Aorta (tissue), 5 donors: Measurements from ENCODE around the gene MAGEA11. TPM values are rescaled to one million over a fixed set of nuclear protein-coding genes. Genes with fewer than 3 reads are reported as not detected.
"Not testable (repeated sequence)": the region's sequence is repeated elsewhere in the genome, so short reads cannot be mapped to it uniquely, and the experiment has no call there.

Experiments used
- ATAC-seq: fragments of 200-7000 bp; cut with Tn5 transposase; one replicate; pipeline ENCODE4 v1.9.1; 2022; ENCODE audit warnings: moderate library complexity; ENCODE audit not compliant: low FRiP score
- DNase-seq, 2 donors: peaks; one replicate each; pipeline ENCODE4 v3.0.0-alpha.2; 2020
- H3K27ac ChIP-seq, 2 donors: one replicate each; pipeline ENCODE4 v1.5.1; 2013; ENCODE audit warnings: low read length in 2 of 2, mild to moderate bottlenecking in 2 of 2, moderate library complexity in 2 of 2, control low read depth in 1 of 2, inconsistent platforms in 1 of 2, low read depth in 1 of 2
- H3K27me3 ChIP-seq, 2 donors: one replicate each; pipeline ENCODE4 v1.6.1; 2013; ENCODE audit warnings: control low read depth in 1 of 2, low read length in 1 of 2, mild to moderate bottlenecking in 1 of 2, moderate library complexity in 1 of 2; ENCODE audit not compliant: insufficient read depth in 2 of 2, control insufficient read depth in 1 of 2
- H3K36me3 ChIP-seq, 2 donors: one replicate each; pipeline ENCODE4 v1.6.1; 2013; ENCODE audit warnings: control low read depth in 1 of 2, low read length in 1 of 2, mild to moderate bottlenecking in 1 of 2; ENCODE audit not compliant: insufficient read depth in 2 of 2, control insufficient read depth in 1 of 2
- H3K4me1 ChIP-seq, 2 donors: one replicate each; pipeline ENCODE4 v1.6.1; 2013; ENCODE audit warnings: low read length in 2 of 2, control low read depth in 1 of 2, mild to moderate bottlenecking in 1 of 2, moderate library complexity in 1 of 2; ENCODE audit not compliant: insufficient read depth in 2 of 2, control insufficient read depth in 1 of 2
- H3K4me3 ChIP-seq, 2 donors: one replicate each; pipeline ENCODE4 v1.5.1; 2013; ENCODE audit warnings: low read length in 2 of 2, control low read depth in 1 of 2, mild to moderate bottlenecking in 1 of 2
- H3K9me3 ChIP-seq: one replicate; pipeline ENCODE4 v1.6.1; 2013; ENCODE audit warnings: mild to moderate bottlenecking, low read length; ENCODE audit not compliant: control insufficient read depth
- WGBS, 2 donors: extraction: QIAGEN DNeasy Blood & Tissue Kit; methylation state at CpG; one replicate each; pipeline ENCODE4 v1.1.7; 2013; 5-methylcytosine and 5-hydroxymethylcytosine counted together
- intact Hi-C, 2 donors: fragments of 100-400 bp; cut with DNase I; formaldehyde crosslinking; loops; one replicate each; pipeline versions ENCODE4 v1.14.2 to v1.15.0; 2022
- long read RNA-seq, 2 donors: library from polyadenylated mRNA; unstranded; transcript quantifications; one replicate each; pipeline ENCODE4 v2.0.0, GENCODE V29; 2020 to 2021
- polyA plus RNA-seq, 2 donors: library from polyadenylated mRNA; stranded (reverse); fragments of 200-250 nt; gene quantifications; one replicate each; pipeline ENCODE4 v1.2.3, GENCODE V29; 2013
- total RNA-seq, 2 donors: library from RNA; stranded (reverse); fragmentation: NEBNext Ultra II Directional; extraction: Animal tissue kit (Norgen Biotek cat#: 25700); gene quantifications; one replicate each; pipeline ENCODE4 v1.2.1, GENCODE V29; 2021
- donor health status: healthy with polysubstance abuse.
- donor health status: Bipolar disorder and iron deficiency.
- donor health status: DM: no; HTN: no; CAD: no.
- donor health status: DM: no; HTN: no; CAD: no.
- donor health status: DM: yes; HTN: yes; CAD: no.

Gene MAGEA11, protein sequence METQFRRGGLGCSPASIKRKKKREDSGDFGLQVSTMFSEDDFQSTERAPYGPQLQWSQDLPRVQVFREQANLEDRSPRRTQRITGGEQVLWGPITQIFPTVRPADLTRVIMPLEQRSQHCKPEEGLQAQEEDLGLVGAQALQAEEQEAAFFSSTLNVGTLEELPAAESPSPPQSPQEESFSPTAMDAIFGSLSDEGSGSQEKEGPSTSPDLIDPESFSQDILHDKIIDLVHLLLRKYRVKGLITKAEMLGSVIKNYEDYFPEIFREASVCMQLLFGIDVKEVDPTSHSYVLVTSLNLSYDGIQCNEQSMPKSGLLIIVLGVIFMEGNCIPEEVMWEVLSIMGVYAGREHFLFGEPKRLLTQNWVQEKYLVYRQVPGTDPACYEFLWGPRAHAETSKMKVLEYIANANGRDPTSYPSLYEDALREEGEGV
- total RNA-seq: not detected
- not detected for polyA plus RNA-seq
- long read RNA-seq, donor 1: 0 reads
- long read RNA-seq, donor 2: 0 reads

DNA sequence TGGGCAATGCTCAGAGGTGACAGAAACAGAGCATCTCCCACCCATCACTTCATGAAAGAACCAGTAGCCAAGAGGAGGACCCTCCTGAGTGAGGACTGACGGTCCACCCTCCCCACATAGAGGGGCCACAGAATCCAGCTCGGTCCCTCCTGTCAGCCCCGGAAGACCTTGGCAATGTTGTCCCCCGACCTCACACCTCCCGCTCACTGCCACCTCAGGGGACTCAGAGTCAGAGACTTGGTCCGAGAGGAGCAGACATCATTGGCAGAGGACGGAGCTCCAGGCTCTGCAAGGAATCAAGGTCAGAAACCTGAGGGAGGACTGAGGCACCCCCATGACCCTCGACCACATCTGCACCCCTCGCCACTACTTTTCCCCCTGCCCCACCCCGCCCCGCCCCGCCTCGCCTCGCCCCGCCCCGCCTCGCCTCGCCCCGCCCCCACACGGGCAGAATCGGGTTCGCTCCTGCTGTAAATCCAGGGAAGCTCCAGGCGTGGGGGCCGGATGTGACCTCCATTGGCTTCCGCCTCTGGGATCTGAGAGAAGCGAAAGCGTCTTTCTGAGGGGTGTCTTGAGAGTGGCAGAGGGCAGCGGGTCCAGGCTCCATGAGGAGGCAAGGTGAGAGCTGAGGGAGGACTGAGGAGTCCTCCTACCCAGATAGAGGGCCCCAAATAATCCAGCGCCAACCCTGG is at the start of gene MAGEA11:
Gene MAGEA11 (plus strand): TSS at position 516 of the 692 bp plus-strand sequence. CDS start 1,100 bp downstream, outside the sequence.
- ATAC-seq: no peak
- no peaks in the 10 kb centered on the region for H3K27me3 ChIP-seq

DNA sequence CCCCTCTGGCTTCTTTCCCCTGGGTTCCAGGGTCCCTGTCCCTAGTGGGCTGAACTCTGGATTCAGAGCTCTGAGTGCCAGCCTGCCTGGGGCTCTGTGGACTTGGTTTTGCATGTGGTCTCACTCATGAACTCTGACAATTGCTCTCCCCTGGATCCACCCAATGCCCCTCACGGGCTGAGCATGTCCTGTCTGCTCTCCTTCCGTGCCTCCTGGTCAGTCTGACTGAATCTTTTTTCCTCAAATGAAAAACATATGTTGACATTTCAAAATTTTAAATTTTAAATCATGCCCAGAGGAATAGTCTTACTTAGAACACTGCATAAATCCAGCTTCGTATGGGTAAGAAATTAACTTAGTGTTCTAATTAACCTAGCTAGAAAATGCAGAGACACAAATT is 36.8 kb upstream of the MAGEA11 start:
- ATAC-seq, H3K27me3 ChIP-seq, H3K4me3 ChIP-seq, H3K36me3 ChIP-seq, H3K27ac ChIP-seq, DNase-seq, intact Hi-C loops, H3K9me3 ChIP-seq, H3K4me1 ChIP-seq: not testable (repeated sequence)
- no CpG with 5 or more reads among the region's 3 CpGs for WGBS, 2 donors

More for the DNA sequence above, at the start of gene MAGEA11:
- no peak for DNase-seq
- Histone ChIP-seq H3K27ac (no peak within 1 kb of the TSS), H3K9me3 (no peaks in the 10 kb centered on the region), H3K4me3 (no peak within 1 kb of the TSS), H3K36me3 (no peaks in the 10 kb centered on the region), H3K4me1 (no peaks in the 10 kb centered on the region)
- 76 to 93% methylated on average over 24 to 28 of the region's 29 CpGs for WGBS, 2 donors
- intact Hi-C loops: no loop called here

DNA sequence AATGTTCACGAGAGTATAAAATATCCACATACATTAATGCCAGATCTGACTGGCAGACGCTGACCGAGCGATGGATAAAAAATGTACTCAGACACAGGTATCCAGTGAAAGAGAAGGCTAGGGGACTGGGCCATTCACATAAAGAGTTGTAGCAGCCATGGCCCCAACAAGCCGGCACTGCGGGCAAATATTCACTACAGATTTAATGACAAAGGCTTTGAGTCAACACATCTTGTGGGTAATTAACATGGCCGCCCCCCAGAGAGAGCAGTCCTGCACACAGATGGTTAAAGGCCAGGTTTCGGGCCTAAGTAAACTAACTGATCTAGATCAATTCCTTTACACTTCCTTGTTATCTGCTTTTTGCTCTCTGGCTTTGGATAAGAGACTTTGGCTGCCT is 36.3 kb upstream of the MAGEA11 start:
- intact Hi-C loops, DNase-seq, H3K27ac ChIP-seq, H3K9me3 ChIP-seq, H3K4me3 ChIP-seq, H3K36me3 ChIP-seq, ATAC-seq, H3K4me1 ChIP-seq, H3K27me3 ChIP-seq: not testable (repeated sequence)
- WGBS, 2 donors: no CpG with 5 or more reads among the region's 8 CpGs

DNA sequence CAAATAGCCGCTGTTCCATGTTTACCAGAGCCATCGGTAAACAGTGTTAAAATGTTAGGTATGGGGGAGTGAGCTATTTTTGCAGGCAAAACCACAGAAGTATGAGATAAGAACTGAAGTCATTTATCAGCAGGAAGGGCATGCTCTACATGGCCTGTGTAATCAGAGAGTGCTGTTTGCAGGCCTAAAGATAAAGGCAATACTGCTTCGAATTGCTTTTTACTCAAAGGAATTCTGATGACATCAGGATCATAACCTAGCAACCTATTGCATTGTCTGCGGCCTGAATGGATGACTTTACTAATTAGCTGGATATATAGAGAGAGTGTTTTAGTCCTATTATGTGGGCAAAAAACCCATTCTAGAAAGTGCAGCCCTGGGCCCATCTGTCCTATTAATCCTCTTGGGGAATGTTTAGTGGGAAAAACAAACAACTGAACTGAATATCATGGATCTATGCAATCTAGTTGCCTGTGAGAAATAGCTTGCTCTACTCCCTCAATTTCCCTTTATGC is 32.6 kb upstream of the MAGEA11 start:
- no CpG with 5 or more reads among the region's 4 CpGs for WGBS, 2 donors
- not testable (repeated sequence) for ATAC-seq

DNA sequence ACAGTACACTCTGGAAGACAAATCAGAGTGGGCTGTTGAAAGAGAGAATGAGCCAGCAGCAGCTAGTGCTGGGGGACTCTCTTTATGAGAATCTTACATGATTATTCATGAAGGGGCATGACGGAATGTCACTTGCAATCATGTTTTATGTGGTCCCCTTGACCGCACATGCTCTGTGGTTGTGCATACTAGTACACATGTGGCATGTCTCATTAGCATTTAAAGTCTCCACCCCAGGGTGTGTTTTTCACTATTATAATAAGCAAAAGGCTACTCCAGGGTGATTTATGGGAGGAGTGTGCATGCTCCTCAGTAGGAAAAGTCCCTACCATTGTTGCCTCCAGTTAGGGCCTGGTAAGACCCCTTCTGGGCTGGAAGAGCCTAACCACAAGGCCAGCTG is 30.7 kb upstream of the MAGEA11 start:
- ATAC-seq (no peak), DNase-seq (no peak)
- H3K36me3 ChIP-seq: no peaks in the 10 kb centered on the region
- no peaks in the 10 kb centered on the region for H3K27me3 ChIP-seq
- intact Hi-C loops: loop anchor here in 1 of 2 donors (10.0 kb wide), 1 partner anchor 84 kb away; no protein-coding TSS in a partner anchor
- WGBS, 2 donors: 76 to 88% methylated on average over 2 of the region's 2 CpGs
- H3K9me3 ChIP-seq: no peaks in the 10 kb centered on the region
- H3K27ac ChIP-seq: no peak overlapping the region
- no peak overlapping the region for H3K4me3 ChIP-seq
- no peaks in the 10 kb centered on the region for H3K4me1 ChIP-seq

More for the DNA sequence above, 32.6 kb upstream of the MAGEA11 start:
- H3K36me3 ChIP-seq, H3K9me3 ChIP-seq, H3K27ac ChIP-seq, DNase-seq, H3K27me3 ChIP-seq, H3K4me3 ChIP-seq, intact Hi-C loops, H3K4me1 ChIP-seq: not testable (repeated sequence)

DNA sequence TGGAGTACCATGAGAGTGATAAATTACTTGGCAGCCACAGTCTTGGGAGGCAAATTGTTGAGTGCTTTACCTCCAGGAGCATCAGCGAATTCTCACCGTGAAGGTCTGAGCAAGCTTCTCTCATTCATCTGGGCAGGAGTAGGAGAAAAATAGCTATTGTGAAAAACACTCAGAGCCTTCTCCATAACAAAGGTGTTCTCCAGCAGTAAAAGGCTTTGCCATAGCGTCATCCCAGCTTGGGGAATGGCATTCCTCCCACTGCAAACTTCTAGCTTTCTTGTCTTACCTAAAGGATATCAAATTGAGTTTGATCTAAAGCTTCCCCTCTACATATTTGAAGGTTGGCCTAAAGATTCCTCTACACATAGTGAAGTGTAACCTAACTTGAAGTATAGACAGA is 29.8 kb upstream of the MAGEA11 start:
- no peaks in the 10 kb centered on the region for H3K27me3 ChIP-seq
- H3K27ac ChIP-seq: no peak overlapping the region
- H3K36me3 ChIP-seq: no peaks in the 10 kb centered on the region
- H3K9me3 ChIP-seq: no peaks in the 10 kb centered on the region
- no peak for DNase-seq
- intact Hi-C loops: loop anchor here in 1 of 2 donors (10.0 kb wide), 1 partner anchor 83 kb away; no protein-coding TSS in a partner anchor
- no peak for ATAC-seq
- H3K4me1 ChIP-seq: no peaks in the 10 kb centered on the region
- 64 to 68% methylated on average over 3 of the region's 3 CpGs for WGBS, 2 donors
- H3K4me3 ChIP-seq: no peak overlapping the region

DNA sequence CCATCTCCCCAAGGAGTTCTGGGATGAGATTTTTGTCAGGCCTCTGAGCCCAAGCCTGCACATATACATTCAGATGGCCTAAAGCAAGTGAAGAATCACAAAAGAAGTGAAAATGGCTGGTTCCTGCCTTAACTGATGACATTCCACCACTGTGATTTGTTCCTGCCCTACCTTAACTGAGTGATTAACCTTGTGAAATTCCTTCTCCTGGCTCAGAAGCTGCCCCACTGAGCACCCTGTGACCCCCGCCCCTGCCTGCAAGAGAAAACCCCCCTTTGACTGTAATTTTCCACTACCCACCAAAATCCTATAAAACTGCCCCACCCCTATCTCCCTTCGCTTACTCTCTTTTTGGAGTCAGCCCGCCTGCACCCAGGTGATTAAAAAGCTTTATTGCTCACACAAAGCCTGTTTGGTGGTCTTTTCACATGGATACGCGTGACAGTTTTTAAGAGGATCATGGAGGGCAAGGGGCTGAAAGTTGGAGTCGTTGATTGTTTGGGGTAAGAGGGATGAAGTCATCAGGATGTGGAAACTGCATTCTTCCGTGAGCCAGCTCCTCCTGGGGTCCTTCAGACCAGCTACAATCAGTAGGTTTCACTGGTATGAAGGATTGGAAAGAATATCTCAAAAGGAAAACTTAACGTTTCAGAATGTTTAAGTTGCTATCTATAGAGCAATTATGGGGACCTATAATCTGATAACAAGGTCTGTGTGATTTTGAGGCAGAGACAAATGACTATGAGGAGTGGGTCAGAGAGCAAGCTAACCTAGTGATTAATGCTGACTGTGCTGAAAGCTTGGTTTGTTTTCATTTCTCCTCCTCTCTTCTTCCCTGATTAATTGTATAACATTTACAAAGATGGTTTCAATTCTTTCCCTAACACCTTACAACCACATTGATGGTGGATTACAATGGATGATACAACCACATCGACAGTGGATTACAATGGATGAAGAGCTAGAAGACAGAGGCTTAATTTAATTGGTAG is 28.6 kb upstream of the MAGEA11 start:
- Histone ChIP-seq H3K4me3 (no peak overlapping the region), H3K36me3 (no peaks in the 10 kb centered on the region), H3K9me3 (no peaks in the 10 kb centered on the region), H3K4me1 (no peaks in the 10 kb centered on the region), H3K27ac (no peak overlapping the region), H3K27me3 (no peaks in the 10 kb centered on the region)
- intact Hi-C loops: loop anchor here in 1 of 2 donors (10.0 kb wide), 1 partner anchor 82 kb away; no protein-coding TSS in a partner anchor
- DNase-seq (no peak), ATAC-seq (no peak)
- 41 to 49% methylated on average over 9 of the region's 9 CpGs for WGBS, 2 donors
